ENCODE results near the gene SVBP. TPM values are rescaled to one million over a fixed set of nuclear protein-coding genes. Genes with fewer than 3 reads are reported as not detected.

SVBP gene
- 39.9 TPM for total RNA-seq

DNA sequence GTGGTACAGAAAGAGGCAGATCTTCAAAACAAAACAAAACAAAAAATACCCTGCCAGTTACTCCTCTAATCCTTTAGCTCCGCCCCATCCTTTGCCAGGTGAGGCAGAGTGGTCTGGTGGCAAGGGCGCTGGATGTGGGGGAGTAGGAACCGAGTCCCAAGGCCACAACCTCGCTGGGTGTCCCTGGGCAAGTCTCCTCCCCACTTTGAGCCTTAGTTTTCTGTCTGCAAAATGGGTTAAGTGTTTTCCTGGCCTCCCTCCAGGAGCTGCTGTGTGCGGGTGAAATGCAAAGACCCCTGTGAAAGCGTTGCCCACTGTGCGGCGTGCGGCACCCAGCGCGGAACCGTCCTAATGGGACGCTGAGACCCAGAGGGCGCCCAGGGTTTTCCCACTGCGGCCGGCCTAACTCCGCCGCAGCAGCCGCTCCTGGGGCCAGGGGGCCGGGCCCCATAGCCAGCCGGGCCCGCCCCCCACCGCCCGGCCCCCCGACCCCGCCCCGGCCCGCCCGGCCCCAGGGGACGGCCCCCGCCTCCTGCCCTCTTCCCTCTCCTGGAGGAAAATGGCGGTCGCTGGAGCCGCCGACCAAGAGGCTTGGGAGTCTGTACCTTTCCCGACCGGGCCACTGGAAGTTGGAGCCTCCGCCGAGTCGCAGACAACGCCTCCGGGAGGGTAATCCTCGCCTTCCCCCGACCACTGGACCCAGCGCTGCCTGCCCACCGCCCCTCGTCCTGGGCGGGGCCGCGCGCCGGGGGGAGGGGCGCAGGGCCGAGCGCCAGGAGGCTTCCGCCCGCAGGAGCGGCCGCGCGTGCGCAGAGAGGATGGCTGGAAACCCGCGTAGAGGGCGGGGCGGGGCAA is at the start of gene SVBP, which contains the start of gene ERMAP:
Gene SVBP, minus strand, starts transcription at position 813 of the 855 bp plus-strand sequence. CDS start 853 bp downstream, outside the sequence.
Gene ERMAP, plus strand, starts transcription at position 538 of the 855 bp plus-strand sequence. CDS start 13,327 bp downstream, outside the sequence.

DNA sequence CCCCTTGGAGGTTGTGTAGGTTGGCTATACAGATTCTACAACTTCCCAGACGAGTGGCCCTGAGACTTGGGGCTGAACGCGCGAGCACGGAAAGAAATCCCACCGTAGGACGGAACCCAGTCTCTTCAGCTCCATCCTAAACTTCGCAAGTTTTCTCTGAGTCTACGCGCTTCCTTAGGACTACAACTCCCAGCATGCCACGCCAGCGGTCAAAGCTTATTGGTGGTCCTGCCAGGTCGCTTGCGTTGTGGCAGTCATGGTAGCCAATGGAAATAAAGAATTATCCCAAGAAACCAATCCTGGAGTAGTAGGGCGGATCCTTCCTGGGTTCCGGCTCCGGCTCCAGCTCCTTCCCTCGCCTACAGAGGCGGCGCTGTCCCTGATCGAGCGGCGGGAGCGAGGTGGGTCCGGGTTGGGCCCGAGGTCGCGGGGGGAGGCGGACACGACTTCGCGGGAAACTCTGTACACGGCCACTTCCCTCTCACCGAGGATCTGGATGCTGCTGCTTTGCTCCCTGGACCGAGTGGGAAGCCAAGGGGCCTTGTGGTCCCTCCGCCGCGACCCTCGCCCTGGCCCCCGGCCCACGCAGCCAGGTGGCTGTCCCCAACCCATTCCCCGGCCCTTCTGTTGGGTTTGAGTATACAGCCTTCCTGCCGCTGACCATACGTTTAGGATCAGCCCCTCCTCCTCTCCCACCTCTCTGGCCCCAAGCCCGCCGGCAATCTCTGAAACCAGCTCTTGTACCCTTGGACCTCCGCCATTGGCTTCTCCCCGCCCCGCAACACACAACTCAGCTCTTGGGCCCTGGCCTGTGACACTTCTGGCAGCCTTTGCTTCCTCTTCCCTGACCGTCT is 29.3 kb upstream of the SVBP start, which contains the start of gene ZNF691:
Gene ZNF691, plus strand, starts transcription at position 357 of the 854 bp plus-strand sequence. CDS start 3,046 bp downstream, outside the sequence.

DNA sequence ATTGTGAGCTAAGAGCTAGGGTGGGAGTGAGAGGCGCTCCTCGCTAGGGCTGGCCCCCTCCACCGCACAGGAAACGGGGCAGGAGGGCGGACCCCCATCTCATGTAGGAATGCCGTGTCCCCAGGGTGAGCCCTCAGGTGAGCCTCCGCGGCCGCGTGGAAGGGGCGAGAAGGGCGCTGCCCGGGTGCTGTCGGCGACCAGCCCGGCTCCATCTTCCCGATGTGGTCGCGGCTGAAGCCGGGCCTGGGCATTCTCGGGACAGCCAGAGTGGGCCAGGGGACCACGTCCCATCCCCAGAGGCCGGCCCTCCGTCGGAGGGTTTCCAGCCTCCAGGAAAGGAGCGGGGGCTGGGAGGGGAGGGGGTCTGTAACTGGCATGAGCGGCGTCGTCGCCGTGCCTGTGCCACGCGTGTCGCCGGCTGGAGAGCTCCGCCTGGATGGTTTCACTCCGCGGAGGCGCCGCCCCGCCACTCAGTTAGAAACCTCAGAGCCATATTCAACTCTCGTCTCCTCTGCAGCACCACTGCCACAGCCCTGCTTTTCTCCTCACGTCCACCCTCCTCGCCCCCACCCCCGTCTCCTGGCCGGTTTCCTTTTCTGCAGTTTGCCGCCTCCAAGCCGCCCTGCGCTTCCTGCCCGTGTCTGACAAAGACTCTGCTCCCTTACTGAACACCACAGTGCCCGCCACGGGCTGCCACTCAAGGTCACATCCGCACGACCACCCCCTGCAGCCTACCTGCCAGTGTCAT is 32.1 kb downstream of the SVBP start, which contains the start of gene TMEM269:
Gene TMEM269, plus strand, starts transcription at position 46 of the 748 bp plus-strand sequence. CDS start 4,903 bp downstream, outside the sequence.

DNA sequence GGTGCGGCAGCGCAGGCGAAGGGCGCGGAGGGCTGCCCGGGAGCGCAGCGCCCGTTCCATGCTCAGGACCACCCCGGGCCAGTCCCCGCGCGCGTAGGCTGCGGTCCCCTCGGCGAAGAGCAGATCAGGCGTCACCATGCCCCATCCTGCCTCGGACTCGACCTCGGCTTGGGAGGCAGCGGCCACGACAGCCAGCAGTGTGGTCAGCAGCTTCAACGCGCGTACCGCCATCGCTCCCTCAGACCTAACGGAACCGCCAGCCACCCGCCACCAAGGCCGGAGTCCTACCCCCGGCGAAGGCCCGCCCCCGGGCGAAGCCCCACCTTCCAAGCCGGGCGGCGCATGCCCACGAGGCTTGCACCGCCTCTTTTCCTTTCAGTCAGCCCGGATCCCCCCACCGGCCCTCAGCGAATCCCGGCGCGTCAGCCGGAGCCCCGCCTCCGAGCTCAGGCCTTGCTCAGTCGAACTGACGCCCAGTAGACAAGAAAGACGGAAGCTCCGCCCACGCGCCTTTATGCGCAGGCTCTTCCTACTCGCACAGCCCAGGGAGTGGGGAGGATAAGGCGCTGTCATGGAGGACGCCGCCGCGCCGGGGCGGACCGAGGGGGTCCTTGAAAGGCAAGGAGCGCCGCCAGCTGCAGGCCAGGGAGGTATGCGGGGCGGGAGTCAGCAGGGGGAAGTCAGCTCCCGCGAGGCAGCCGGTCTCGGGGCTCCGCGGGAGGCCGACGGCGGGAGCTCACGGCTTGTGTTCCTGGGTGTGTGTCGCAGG is 50.3 kb downstream of the SVBP start, which contains the start of the genes C1orf50 and P3H1:
Gene C1orf50, plus strand, starts transcription at position 509 of the 769 bp plus-strand sequence. Its CDS starts 63 bp downstream, at position 572.
Gene P3H1, minus strand, starts transcription at position 288 of the 769 bp plus-strand sequence. Its CDS starts 57 bp downstream, at position 231.

Other genes starting within 250 kb of the SVBP start
- gene PPIH, start 159.0 kb downstream of the SVBP start, total RNA-seq, result 20.1 TPM
- gene YBX1, start 135.0 kb downstream of the SVBP start, total RNA-seq, result 1,293 TPM
- 1.2 TPM for gene CLDN19, start 77.2 kb downstream of the SVBP start, total RNA-seq
- gene P3H1, start 50.4 kb downstream of the SVBP start, total RNA-seq, result 12.7 TPM
- 13.6 TPM for gene C1orf50, start 50.1 kb downstream of the SVBP start, total RNA-seq
- gene TMEM269, start 32.4 kb downstream of the SVBP start, total RNA-seq, result 0.46 TPM
- gene ERMAP, start 275 bp downstream of the SVBP start, total RNA-seq, result 8.1 TPM
- 7.4 TPM for gene ZNF691, start 29.2 kb upstream of the SVBP start, total RNA-seq
- 50.7 TPM for gene SLC2A1, start 141.5 kb upstream of the SVBP start, total RNA-seq

Data from diencephalon (tissue), 1 donor.